ENCODE results near the gene C1QTNF2.

C1QTNF2 gene

DNA sequence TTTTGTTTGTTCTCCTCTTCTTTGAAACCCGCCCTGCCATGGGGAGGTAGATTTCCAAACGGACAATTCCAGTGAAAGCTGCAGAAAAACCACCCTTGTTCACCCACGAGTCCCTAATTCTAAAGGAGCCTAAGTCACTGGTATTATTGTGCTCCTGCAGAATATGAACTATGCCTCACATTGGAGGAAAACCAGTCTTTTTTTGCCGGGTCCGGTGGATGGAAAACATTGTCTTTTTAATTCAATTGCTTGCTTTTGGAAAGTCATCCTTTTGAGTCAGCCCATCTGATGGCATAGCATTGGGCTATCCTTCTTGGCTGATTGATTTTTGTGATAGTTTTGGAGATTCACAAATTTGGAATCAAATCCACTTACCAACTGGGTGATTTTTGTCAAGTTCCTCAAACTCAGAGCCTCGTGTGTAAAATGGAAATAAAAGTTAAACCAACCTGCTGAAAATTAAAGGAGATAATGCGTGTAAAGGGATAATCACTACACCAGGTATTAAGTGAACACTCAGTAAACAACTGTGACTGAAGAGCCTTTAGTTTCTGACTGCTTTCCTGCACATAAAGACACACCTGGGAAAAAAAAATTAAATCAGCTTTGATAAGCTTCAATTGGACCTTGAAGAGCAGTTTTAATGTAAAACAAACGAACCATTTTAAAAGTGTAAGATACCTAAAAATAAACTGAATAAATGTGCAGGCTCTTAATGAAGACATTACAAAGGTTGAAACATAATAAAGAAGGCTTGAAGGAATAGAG lies 57.3 kb downstream of the C1QTNF2 start:
- H3K4me3 ChIP-seq (ENCODE audit: low read depth in 1 of 2, low read length in 2 of 2), result peak overlapping the region; percentile 56 to 76
- H3K4me1 ChIP-seq (ENCODE audit: control insufficient read depth in 1 of 2, insufficient read depth in 2 of 2, low read length in 2 of 2), result no peaks in the 10 kb centered on the region
- H3K27me3 ChIP-seq (ENCODE audit: low read depth, low read length), result no peaks in the 10 kb centered on the region
- H3K27ac ChIP-seq (ENCODE audit: low read length), result no peak overlapping the region
- no peaks in the 10 kb centered on the region for H3K9me3 ChIP-seq (ENCODE audit: control insufficient read depth in 1 of 2, low read length in 2 of 2)
- no peaks in the 10 kb centered on the region for H3K36me3 ChIP-seq (ENCODE audit: control insufficient read depth in 1 of 2, insufficient read depth in 2 of 2, low read length in 2 of 2)

DNA sequence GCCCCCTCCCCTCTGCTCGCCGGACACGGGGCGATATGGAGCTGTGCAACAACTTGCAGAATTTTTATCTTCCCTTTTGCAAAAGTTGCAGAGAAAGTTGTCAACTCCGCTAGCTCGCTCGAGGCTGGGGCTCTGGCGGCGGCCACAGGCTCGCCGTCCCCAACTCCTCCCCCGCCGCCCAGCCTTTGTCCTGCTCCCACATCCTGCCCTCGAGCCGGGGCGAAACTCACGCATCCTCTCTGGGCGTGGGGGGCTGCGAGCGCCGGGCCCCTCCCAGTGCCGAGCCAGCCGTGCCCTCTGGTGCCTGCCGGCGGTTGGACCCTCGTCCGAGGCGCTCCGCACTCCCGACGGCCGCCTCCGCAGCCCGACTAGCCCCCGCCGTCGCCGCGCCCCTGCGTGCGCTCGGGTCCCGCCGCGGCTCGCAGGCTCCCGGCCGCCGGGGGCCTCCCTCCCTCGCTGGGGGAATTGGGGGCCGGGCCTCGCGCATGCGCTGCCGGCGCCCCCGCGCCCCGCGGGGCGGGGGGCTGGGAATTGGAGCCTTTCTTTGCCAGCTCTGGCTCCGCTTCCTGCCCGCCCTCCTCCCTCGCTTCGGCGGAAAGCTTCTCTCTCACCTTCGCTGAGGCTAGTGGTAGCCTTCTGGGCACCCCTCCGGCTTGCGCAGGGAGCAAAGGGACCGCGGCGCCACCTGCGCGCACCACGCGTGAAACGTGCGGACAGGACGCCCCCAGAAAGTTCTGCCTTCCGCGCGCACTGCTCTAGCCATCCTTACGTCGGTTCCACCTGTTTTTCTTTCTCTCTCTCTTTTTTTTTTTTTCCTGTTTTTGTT lies 58.1 kb downstream of the C1QTNF2 start, which contains the start of gene CCNJL:
TSS of gene CCNJL (minus strand) at position 431 of the 826 bp plus-strand sequence. CDS start 641 bp downstream, outside the sequence.
- no peak within 1 kb of the TSS for H3K27ac ChIP-seq (ENCODE audit: low read length)
- no peaks in the 10 kb centered on the region for H3K36me3 ChIP-seq (ENCODE audit: control insufficient read depth in 1 of 2, insufficient read depth in 2 of 2, low read length in 2 of 2)
- peak within 1 kb of the TSS; percentile 56 to 76 for H3K4me3 ChIP-seq (ENCODE audit: low read depth in 1 of 2, low read length in 2 of 2)
- H3K9me3 ChIP-seq (ENCODE audit: control insufficient read depth in 1 of 2, low read length in 2 of 2), result no peaks in the 10 kb centered on the region
- no peaks in the 10 kb centered on the region for H3K27me3 ChIP-seq (ENCODE audit: low read depth, low read length)
- H3K4me1 ChIP-seq (ENCODE audit: control insufficient read depth in 1 of 2, insufficient read depth in 2 of 2, low read length in 2 of 2), result no peaks in the 10 kb centered on the region

DNA sequence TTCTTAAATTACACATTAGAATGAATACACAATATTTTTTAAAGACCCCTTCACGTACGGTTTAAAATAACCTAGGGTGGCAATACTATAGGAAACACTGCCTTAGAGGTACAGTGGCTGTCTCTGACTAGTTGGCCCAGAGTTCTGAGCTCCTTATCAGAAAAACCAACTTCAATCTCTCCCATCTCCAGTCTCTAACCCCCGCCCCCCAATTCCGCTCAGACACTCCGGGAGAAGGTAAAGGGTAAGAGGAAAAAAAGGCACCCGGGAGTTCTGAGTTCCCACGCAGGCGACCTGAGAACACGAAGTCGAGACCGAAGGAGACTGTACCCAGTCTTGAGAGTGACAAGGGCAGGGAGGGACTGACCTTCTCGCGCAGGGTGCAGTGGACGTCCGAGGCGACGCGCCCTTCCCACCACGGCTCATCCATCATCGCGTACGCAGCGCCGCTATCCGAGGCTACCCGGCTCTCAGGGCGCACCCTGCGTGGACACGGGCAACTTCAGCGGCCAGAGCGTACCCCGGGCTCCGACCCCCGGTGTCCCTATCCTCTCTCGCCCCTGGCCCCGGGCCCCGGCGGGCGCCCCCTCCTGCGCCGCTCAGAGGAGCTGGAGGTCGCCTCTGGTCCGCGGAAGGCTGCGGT lies 58.8 kb downstream of the C1QTNF2 start:
- no peaks in the 10 kb centered on the region for H3K4me1 ChIP-seq (ENCODE audit: control insufficient read depth in 1 of 2, insufficient read depth in 2 of 2, low read length in 2 of 2)
- no peaks in the 10 kb centered on the region for H3K27me3 ChIP-seq (ENCODE audit: low read depth, low read length)
- peak overlapping the region; percentile 40 to 76 for H3K4me3 ChIP-seq (ENCODE audit: low read depth in 1 of 2, low read length in 2 of 2)
- H3K27ac ChIP-seq (ENCODE audit: low read length), result no peak overlapping the region
- no peaks in the 10 kb centered on the region for H3K36me3 ChIP-seq (ENCODE audit: control insufficient read depth in 1 of 2, insufficient read depth in 2 of 2, low read length in 2 of 2)
- H3K9me3 ChIP-seq (ENCODE audit: control insufficient read depth in 1 of 2, low read length in 2 of 2), result no peaks in the 10 kb centered on the region

DNA sequence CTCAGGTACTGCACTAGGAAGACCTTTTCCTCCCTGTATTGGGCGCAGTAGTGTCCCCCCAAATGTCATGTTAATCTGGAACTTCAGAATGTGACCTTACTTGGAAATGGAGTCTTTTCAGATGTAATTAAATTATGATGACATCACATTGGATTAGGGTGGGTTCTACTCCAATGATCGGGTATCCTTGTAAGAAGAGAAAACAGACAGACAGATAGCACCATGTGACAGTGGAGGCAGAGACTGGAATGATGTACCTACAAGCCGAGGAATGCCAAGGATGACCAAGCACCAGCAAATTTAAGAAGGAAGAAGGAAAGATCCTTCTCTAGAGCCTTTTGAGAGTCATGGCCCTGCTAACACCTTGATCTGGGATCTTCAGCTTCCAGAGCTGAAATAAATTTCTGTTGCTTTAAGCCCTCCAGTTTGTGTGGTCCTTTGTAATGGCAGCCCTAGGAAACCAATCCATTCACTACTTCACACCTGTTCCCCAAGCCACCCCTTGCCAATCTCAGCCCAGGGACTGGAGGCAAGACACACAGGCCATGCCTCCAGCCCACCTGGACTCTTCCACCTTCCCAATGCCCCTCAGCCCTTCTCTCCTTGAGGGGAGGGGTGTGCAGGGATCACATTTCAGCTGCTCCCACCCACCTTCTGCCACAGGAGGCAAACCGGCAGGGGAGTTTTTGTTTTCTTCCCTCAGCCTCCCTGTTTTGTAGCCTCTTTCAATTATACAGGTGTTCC lies 59.7 kb downstream of the C1QTNF2 start:
- no peaks in the 10 kb centered on the region for H3K27me3 ChIP-seq (ENCODE audit: low read depth, low read length)
- H3K4me3 ChIP-seq (ENCODE audit: low read depth in 1 of 2, low read length in 2 of 2), result no peak overlapping the region
- no peak overlapping the region for H3K27ac ChIP-seq (ENCODE audit: low read length)
- no peaks in the 10 kb centered on the region for H3K9me3 ChIP-seq (ENCODE audit: control insufficient read depth in 1 of 2, low read length in 2 of 2)
- no peaks in the 10 kb centered on the region for H3K36me3 ChIP-seq (ENCODE audit: control insufficient read depth in 1 of 2, insufficient read depth in 2 of 2, low read length in 2 of 2)
- H3K4me1 ChIP-seq (ENCODE audit: control insufficient read depth in 1 of 2, insufficient read depth in 2 of 2, low read length in 2 of 2), result no peaks in the 10 kb centered on the region

DNA sequence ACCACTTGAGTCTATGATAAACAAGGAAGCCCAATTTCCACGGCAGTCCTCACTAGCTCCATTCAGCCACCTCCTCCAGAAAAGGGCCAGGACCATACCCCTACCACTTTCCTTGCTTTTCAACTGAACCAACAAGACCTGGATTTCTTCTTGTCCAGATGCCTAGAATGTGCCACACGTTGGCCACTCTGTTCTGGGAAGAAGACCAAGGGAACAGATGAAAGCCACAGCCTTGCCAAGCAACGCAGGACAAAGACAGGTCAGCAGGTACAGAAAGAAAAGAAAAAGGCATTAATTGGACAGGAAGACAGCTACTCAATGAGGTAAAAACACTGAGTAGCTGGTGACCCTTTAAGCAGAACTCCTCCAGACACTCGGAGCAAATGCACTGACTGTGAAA lies 60.3 kb downstream of the C1QTNF2 start:
- H3K27ac ChIP-seq (ENCODE audit: low read length), result no peak overlapping the region
- no peaks in the 10 kb centered on the region for H3K4me1 ChIP-seq (ENCODE audit: control insufficient read depth in 1 of 2, insufficient read depth in 2 of 2, low read length in 2 of 2)
- H3K27me3 ChIP-seq (ENCODE audit: low read depth, low read length), result no peaks in the 10 kb centered on the region
- H3K36me3 ChIP-seq (ENCODE audit: control insufficient read depth in 1 of 2, insufficient read depth in 2 of 2, low read length in 2 of 2), result no peaks in the 10 kb centered on the region
- no peak overlapping the region for H3K4me3 ChIP-seq (ENCODE audit: low read depth in 1 of 2, low read length in 2 of 2)
- H3K9me3 ChIP-seq (ENCODE audit: control insufficient read depth in 1 of 2, low read length in 2 of 2), result no peaks in the 10 kb centered on the region

DNA sequence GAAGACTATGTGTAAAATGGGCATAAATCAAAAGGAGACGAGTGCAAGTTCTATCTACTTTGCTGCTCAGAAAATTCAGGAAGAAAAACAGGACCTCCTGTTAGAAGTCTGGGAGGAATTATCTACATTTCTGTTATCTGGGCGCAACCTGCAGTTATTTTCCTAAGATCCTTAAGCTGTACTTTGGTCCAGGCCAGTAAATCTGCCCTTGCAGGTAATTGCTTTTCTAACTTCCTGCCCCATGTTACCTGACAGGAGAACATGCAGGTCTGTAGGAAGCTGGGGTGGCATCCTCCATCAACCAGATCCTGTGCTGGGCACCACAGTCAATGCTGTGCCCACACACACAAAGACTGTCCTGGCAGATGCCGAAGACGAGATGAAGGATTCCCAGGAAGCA lies 63.7 kb downstream of the C1QTNF2 start:
- no peaks in the 10 kb centered on the region for H3K4me1 ChIP-seq (ENCODE audit: control insufficient read depth in 1 of 2, insufficient read depth in 2 of 2, low read length in 2 of 2)
- H3K36me3 ChIP-seq (ENCODE audit: control insufficient read depth in 1 of 2, insufficient read depth in 2 of 2, low read length in 2 of 2), result no peaks in the 10 kb centered on the region
- H3K27ac ChIP-seq (ENCODE audit: low read length), result no peak overlapping the region
- no peak overlapping the region for H3K4me3 ChIP-seq (ENCODE audit: low read depth in 1 of 2, low read length in 2 of 2)
- H3K9me3 ChIP-seq (ENCODE audit: control insufficient read depth in 1 of 2, low read length in 2 of 2), result no peaks in the 10 kb centered on the region
- H3K27me3 ChIP-seq (ENCODE audit: low read depth, low read length), result no peaks in the 10 kb centered on the region

DNA sequence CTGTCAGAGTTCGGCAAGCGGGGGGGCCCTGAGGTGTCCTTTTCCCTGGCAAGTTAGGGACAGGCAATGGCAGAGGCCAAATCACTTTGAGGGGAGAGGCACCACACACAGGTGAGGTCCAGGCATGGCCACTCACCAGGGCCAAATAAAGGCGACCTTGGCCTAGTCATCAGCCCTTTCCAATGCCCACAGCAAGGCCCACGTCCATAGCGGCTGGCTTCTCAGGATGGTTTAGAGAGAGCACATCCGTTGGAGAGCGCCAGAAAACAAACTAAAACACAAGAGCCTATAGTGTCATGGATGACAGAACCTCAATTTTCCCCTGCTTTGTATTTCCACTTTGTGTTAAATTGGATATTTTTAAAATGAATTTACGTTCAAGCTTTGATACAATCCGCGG lies 65.1 kb downstream of the C1QTNF2 start:
- Histone ChIP-seq H3K27me3 (ENCODE audit: low read depth, low read length) (no peaks in the 10 kb centered on the region), H3K9me3 (ENCODE audit: control insufficient read depth in 1 of 2, low read length in 2 of 2) (no peaks in the 10 kb centered on the region), H3K27ac (ENCODE audit: low read length) (no peak overlapping the region), H3K4me1 (ENCODE audit: control insufficient read depth in 1 of 2, insufficient read depth in 2 of 2, low read length in 2 of 2) (no peaks in the 10 kb centered on the region), H3K36me3 (ENCODE audit: control insufficient read depth in 1 of 2, insufficient read depth in 2 of 2, low read length in 2 of 2) (no peaks in the 10 kb centered on the region), H3K4me3 (ENCODE audit: low read depth in 1 of 2, low read length in 2 of 2) (no peak overlapping the region)

DNA sequence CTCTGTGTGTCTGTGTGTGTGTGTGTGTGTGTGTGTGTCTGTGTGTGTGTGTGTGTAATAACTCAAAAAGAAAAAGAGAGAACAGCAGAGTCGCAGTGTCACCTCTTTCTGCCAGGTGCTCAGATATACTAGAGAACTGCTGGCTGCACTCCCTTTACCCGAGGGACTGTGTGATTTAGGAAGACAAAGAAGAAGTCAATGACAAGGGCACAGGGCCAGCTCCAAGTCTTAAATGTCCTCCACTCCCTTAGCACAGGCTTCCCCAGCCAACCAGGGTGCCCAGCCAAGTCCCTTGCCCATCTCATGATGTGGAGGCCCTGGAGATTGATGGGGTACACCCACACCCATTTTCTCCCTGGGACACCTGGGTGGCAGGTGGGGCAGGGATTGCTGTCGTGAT lies 66.7 kb downstream of the C1QTNF2 start:
- Histone ChIP-seq H3K9me3 (ENCODE audit: control insufficient read depth in 1 of 2, low read length in 2 of 2) (no peaks in the 10 kb centered on the region), H3K27ac (ENCODE audit: low read length) (no peak overlapping the region), H3K4me1 (ENCODE audit: control insufficient read depth in 1 of 2, insufficient read depth in 2 of 2, low read length in 2 of 2) (no peaks in the 10 kb centered on the region), H3K36me3 (ENCODE audit: control insufficient read depth in 1 of 2, insufficient read depth in 2 of 2, low read length in 2 of 2) (no peaks in the 10 kb centered on the region), H3K4me3 (ENCODE audit: low read depth in 1 of 2, low read length in 2 of 2) (no peak overlapping the region), H3K27me3 (ENCODE audit: low read depth, low read length) (no peaks in the 10 kb centered on the region)

DNA sequence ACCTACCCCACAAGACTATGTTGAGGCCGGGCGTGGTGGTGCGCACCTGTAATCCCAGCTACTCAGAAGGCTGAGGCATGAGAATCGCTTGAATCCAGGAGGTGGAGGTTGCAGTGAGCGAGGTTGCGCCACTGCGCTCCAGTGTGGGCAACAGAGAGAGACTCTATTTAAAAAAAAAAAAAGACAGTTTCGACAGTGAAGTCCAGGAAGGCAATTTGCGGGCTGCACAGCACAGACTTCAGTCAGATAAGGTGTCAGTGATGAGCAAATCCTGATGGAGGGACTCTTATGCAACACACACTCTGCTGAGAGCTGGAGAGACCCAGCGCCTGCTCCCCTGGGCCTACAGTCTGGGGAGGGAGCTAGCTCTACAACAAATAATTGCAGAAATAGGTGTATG lies 72.2 kb downstream of the C1QTNF2 start:
- H3K4me1 ChIP-seq (ENCODE audit: control insufficient read depth in 1 of 2, insufficient read depth in 2 of 2, low read length in 2 of 2), result no peaks in the 10 kb centered on the region
- H3K9me3 ChIP-seq (ENCODE audit: control insufficient read depth in 1 of 2, low read length in 2 of 2), result no peaks in the 10 kb centered on the region
- no peak overlapping the region for H3K4me3 ChIP-seq (ENCODE audit: low read depth in 1 of 2, low read length in 2 of 2)
- H3K27ac ChIP-seq (ENCODE audit: low read length), result no peak overlapping the region
- H3K27me3 ChIP-seq (ENCODE audit: low read depth, low read length), result no peaks in the 10 kb centered on the region
- no peaks in the 10 kb centered on the region for H3K36me3 ChIP-seq (ENCODE audit: control insufficient read depth in 1 of 2, insufficient read depth in 2 of 2, low read length in 2 of 2)

DNA sequence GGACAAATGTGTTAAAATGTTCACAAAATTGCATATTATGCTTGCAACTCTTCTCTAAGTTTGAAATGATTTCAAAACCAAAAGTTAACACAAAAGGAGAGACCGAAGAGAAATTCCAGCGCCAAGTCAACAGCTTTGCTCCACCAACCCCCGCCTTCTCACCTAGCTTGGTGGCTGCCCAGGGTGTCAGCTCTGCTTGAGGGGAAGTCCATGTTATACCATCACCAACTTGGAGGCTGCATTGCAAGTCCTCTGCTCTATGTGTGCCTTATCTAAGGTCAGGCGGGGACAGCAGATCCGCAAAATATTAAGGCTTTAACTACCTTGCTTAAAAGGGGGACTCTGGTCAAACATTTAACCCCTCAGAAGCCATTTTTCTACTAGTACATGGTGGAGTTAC lies 72.7 kb downstream of the C1QTNF2 start:
- H3K4me3 ChIP-seq (ENCODE audit: low read depth in 1 of 2, low read length in 2 of 2), result no peak overlapping the region
- no peaks in the 10 kb centered on the region for H3K27me3 ChIP-seq (ENCODE audit: low read depth, low read length)
- no peaks in the 10 kb centered on the region for H3K36me3 ChIP-seq (ENCODE audit: control insufficient read depth in 1 of 2, insufficient read depth in 2 of 2, low read length in 2 of 2)
- no peak overlapping the region for H3K27ac ChIP-seq (ENCODE audit: low read length)
- no peaks in the 10 kb centered on the region for H3K4me1 ChIP-seq (ENCODE audit: control insufficient read depth in 1 of 2, insufficient read depth in 2 of 2, low read length in 2 of 2)
- H3K9me3 ChIP-seq (ENCODE audit: control insufficient read depth in 1 of 2, low read length in 2 of 2), result no peaks in the 10 kb centered on the region

Data from muscle layer of duodenum (tissue), 2 donors.